ENCODE results near the gene C10orf105.

The C10orf105 gene

DNA sequence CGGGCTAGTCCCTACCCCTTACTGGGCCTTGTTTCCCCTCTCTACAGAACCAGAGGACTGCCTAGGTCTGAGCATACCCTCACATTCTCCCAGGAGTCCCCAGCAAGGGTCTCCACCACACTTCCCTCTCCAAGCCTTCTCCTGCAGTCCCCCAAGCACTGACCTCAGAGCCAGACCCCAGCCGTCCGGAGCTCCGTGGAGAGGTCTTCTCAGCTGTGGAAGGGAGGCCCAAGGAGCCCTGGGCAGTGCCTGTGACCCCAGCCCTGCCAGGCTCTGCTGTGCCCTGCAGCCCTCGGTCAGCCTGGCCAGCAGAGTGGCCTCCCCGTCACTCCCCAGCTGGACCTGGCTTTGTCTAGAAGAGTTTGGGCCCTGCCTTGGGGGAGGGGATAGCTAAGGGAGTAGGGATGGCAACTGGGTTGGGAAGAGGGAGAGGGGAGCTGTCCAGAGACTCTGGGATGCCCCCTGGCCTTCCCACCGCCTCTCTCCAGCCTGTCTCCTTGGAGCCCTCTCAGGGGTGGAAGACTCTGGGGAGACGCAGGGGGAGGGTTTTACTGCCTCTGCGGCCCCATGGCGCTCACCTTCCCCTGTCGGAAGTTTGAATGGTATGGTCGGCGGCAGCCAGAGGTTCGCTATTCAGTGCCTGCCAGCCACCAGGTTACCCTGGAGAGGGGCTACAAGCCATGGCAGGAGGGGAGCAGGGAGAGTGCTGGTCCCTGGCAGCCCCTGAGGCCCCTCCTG is at the start of gene C10orf105:
TSS of gene C10orf105 (minus strand) at position 315 of the 738 bp plus-strand sequence. CDS start 3,441 bp downstream, outside the sequence.
- DNase-seq (ENCODE audit: low read depth in 2 of 2), result no peak

DNA sequence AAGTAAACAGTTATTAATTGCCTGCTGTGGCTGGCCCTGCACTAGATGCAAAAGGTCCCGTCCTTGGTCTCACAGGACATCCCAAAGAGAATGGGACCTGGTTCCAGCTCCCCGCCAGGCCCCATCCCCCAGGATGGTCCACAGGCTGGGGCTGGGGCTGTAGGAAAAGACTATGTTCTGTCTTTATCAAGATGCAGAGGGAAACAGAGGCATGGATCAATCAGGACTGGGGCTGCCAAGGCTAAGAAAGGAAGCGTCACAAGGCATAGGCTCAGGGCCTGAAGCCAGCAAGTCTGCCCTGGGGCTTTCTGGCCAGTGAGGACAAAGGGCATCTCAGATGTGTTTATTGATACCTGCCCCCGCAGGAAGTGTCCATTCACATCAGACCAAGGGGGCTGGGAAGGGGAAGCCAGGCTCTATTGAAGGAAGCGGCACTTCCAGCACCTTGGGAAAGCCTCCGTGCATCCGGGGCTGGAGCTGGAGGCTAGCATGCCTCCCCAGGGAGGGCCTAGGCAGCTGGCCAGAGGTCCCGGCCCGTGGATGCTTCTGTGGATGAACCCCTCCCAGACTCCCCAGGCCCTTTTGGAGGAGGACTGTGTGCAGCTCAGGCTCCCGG is 48.0 kb upstream of the C10orf105 start:
- DNase-seq (ENCODE audit: low read depth in 2 of 2), result no peak

GRCh38 chr10:71766717-71767419 is 47.3 kb upstream of the C10orf105 start:
- peak in 1 of 2 donors; percentile 51 for DNase-seq (ENCODE audit: low read depth in 2 of 2)

GRCh38 chr10:71765906-71766716 is 46.5 kb upstream of the C10orf105 start:
- no peak for DNase-seq (ENCODE audit: low read depth in 2 of 2)

DNA sequence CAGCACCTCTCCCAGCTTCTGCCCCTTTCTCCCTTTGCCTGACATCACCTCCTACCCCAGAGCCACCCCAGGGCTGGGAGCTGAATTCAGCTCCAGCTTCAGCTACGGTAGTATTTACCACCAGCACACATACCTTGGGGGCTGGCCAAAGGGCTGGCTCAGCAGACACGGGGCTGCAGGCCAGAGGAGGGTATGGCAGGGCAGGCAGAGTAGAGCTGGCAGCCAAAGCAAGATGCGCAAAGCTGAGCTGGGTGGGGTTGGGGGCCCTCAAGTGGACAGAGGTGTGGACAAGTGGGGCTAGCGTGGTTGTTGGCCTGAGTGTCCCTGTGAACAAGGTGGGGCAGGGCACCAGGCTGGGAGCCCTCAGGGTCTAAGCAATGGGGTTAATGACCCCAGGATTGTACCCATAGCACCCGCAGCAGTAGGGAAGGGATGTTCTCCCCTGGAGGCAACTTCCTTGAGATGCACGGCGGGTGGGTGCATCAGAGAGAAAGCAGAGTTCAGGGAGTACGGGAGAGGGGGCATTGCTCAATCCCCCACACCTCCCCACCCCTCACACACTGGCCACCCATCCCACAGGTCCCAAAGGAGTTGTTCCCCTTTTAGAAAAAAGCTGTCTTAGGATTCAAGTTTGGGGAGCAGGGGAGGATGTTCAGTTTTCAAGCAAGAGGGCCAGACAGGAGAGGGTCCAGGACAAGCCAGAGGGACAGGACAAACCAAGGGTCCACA is 45.8 kb upstream of the C10orf105 start:
- DNase-seq (ENCODE audit: low read depth in 2 of 2), result no peak

GRCh38 chr10:71763352-71764127 is 44.0 kb upstream of the C10orf105 start:
- DNase-seq (ENCODE audit: low read depth in 2 of 2), result no peak

GRCh38 chr10:71762324-71762723 is 42.7 kb upstream of the C10orf105 start:
- no peak for DNase-seq (ENCODE audit: low read depth in 2 of 2)

GRCh38 chr10:71761541-71762113 is 42.0 kb upstream of the C10orf105 start:
- DNase-seq (ENCODE audit: low read depth in 2 of 2), result no peak

- peak; percentile 56 to 64 for DNase-seq (ENCODE audit: low read depth in 2 of 2)
These were observed 41.5 kb upstream of the C10orf105 start for GRCh38 chr10:71761105-71761511.

GRCh38 chr10:71757399-71757922 is 37.9 kb upstream of the C10orf105 start:
- no peak for DNase-seq (ENCODE audit: low read depth in 2 of 2)

GRCh38 chr10:71756311-71757191 is 37.0 kb upstream of the C10orf105 start:
- DNase-seq (ENCODE audit: low read depth in 2 of 2), result no peak

DNA sequence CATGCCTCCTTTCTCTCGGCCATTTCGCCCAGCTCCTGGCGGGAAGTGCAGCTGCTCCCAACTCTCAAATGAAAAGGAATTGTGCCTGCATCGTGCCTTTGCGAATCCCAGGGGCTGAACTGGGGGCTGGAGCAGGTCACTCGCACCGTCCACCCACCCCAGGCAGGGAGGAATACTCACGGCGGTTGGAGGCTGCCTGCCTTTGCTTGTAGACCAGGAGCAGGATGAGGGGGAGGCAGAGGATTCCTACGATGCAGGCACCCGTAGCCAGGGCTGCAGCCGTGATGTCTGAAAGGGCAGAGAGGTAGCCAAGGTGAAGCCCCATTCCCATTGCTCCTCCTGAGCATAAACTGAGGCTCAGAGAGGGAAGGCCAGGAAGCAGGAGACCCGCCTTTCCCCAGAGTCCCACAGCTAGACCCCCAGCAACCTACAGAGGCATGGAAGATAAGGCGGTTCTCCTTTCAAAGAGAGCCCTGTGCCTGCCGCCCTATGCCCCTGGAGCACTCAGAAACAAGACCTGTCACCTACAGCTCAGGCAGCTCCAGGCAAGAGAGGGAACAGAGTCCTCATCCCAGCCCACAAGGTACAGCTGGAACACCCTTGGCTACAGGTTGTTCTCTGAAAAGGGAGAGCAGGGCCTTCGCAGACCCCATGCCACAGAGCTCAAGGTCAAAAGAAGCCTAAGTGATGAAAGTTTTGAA is 35.8 kb upstream of the C10orf105 start:
- no peak for DNase-seq (ENCODE audit: low read depth in 2 of 2)

DNA sequence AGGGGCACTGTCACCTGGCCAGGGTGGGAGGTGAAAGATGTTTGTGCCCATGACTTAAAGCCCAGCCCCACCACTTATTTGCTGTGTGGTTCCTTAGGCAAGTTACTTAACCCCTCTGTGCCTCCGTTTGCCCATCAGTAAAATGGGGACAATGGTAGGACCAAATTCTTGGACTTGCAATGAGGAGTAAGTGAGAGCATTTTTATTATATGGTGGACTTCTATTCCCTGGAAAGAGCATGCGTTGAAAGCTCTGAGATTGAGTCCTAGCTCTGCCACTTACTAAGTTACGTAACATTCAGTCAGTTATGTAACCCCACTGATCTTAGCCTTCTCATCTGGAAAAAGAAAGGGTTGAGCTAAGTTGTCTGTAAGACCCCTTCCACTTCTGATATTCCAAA is 35.0 kb upstream of the C10orf105 start:
- no peak for DNase-seq (ENCODE audit: low read depth in 2 of 2)

DNA sequence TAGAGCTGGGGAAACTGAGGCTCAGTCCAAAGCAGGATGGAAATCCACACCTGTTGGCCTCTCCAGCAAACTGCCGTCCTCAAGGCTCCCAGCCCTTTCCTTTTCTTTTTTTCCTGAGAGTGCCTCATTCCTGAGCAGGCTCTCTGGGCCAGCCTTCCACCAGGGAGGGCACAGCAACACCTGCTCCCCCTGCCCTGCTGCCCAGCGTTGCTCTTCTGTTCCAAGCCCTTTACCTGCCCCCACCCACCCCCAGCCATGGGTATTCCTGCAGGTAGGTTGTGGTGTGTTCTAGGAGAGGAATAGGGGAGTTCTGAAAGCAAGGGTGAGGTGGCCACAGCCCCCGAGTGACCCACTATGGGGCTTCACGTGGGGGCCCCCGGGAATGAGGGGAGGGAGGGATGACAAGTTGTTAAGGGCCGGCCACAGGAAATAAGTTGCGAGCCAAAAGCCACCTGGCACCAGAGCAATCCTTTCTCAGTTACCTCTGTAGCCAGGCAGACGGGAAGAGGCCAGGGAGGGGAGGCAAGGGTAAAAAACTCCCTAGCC is 34.5 kb upstream of the C10orf105 start:
- no peak for DNase-seq (ENCODE audit: low read depth in 2 of 2)

- DNase-seq (ENCODE audit: low read depth in 2 of 2), result no peak
These were observed 33.7 kb upstream of the C10orf105 start for GRCh38 chr10:71753091-71753959.

- DNase-seq (ENCODE audit: low read depth in 2 of 2), result no peak
These were observed 33.0 kb upstream of the C10orf105 start for GRCh38 chr10:71752391-71753090.

Data from stimulated activated CD8-positive, alpha-beta memory T cell treated with anti-CD3 and anti-CD28 coated beads, Interleukin-7, amount 100 ng/mL, for 4 hours (primary cell).